Fibroblast of skin of scalp (primary cell): ENCODE results near the gene KLHL40.
A peak's percentile ranks its signal among the peaks of the same experiment; 100 is the strongest.

Experiments used
- DNase-seq: peaks from one replicate; pipeline ENCODE4 v3.0.0-alpha.2; 2013

The KLHL40 gene

DNA sequence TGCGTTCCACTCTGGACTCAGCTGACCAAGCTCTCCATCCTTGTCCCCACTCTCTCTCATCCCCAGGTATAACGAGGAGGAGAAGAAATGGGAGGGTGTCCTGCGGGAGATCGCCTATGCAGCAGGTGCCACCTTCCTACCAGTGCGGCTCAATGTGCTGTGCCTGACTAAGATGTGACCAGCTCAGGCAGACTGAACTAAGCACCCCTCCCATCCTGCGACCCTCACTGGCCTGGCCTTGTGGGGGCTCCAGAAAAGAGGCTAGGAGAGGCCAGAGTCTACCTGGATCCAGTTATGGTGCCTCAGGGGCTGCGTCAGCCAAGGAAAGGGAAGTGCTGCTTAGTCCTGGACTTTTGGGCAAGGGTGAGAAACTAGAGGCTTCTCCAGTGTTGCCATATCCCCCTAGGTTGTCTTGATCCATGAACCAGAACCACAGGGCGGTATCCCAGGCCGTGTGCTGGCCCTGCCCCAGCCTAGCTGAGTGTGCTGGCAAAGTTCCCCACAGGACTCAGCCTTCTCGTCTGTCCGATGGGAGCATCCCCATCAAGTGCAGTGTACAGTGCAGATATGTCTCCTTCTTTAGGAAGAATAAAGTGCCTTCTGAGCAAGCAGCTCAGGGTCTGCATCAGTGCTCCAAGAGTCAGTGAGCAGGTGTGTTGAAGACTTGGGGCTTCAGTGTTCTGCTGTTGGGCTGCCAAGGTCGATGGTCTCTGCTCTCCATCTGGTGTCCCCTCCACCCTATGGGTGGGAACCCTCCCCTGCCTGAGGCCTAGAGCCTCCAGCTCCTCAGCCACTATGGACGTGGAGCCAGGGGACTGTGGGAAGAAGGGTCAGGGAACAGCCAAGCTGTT, 6.7 kb downstream of the KLHL40 start:
- no peak for DNase-seq

DNA sequence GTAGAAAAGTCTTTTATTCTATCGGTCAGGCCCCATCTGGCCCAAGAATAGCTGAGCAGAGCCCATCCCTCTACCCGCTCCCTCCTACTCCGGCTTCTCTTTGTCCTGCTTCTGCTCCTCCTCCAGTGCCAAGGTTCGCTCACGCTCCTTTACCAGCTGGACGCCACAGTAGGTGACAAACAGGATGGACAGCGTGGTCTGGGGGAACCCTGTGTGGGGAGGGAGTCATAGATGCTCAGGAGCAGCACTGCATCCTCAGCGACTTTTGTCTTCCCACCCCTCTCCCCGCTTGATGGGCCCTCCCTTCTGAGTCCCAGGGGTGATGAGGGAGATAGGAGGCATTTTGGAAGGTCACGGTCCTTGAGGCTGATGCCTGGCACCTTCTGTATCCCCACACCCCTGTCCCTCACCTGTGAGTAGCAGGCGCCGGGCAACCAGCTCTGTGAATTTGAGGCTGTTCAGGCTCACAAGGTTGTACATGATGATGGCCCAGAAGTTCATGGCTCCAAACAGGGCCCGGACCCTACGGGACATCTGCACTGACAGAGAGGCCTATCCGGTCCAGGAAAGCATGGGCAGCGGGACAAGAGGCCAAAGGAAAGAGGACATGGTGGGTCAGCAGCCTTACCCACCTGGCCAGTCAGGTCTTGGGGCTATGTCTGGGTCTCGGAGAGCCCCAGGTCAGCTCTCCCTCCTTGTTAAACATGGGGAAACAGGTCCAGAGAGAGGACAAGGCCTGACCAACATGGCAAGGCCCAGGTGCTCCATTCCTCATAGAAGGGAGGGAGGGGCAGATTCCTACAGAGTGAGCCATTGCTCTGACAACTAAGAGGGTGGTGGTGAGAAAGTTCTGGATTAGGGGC, 7.6 kb downstream of the KLHL40 start:
- no peak for DNase-seq

DNA sequence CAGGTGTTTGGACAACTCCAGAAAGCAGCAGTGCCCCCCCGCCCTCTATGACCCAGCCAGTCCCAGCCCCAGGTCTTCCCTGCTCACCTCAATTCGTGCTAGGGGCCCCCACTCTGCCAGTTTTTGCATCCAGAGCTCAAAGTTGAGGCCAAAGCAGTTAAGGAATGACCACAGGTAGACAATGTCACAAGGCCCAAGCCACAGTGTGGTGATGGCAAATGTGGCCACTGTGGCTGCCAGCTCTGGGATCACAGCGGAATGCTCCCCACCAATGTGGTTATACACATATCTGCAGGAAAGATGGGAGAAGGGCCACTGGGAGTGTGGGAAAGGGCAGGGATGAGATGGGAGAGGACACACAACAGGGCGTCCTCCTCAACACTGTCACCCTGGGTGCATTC, 8.2 kb downstream of the KLHL40 start:
- no peak for DNase-seq

DNA sequence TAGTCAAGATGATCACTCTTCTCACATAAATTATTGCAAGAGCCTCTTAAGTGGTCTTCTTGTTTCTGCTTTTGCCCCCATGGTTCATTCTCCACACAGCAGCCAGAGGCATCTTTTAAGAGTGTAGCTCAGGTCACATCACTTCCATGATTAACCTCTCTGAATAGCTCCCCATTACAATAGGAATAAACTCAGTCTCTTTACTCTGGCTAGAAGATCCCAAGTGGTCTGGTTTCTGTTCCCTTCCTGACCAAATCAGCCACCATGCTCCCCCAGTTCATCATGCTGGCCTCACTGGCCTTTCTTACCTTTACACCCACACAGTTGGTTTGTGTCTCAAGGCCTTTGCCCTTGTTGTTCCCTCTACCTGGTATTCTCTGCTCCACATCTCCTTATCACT, 9.0 kb downstream of the KLHL40 start:
- DNase-seq = no peak

DNA sequence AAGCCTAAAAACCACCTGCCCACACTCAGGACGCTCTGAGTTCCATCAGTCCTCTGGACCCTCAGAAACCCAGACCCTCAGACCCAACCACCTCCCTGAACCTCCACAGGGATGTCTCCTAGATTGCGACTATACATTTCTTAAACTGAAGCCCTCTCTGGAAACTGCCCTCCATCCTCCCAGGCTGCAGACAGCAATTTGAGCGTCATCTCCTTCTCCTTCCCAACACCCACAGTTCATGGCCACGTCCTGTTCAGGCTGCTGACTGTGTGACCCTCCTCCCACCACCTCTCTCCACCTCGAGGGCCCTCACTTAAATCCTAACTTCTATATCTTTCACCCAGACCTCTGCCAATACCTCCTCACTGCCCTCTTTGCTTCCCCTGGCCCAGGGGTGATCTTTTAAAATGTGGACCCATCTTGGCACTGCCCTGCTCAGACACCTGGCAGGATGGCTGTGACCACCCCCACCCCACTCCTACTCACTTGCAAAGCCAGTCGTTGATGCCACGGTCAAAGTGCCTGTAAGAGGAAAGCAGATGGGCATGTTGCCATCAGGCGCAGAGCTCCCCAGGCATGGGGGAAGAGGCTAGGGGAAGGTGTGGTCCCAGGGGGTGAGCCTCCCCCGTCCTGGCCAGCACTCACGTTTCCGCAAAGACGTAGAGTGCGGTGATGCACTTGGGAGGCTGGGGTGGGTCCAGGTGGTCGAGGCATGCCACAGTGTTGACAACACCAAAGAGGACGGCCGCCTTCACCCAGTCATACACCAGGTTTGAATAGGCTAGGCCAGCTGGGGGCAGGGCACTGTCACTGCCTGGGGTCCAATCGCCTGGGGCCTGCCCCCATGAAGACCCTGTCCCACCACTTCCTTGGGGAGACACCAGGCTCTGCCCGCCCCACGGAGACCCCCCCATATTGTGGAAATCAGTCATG, 11.3 kb downstream of the KLHL40 start:
- DNase-seq = no peak

DNA sequence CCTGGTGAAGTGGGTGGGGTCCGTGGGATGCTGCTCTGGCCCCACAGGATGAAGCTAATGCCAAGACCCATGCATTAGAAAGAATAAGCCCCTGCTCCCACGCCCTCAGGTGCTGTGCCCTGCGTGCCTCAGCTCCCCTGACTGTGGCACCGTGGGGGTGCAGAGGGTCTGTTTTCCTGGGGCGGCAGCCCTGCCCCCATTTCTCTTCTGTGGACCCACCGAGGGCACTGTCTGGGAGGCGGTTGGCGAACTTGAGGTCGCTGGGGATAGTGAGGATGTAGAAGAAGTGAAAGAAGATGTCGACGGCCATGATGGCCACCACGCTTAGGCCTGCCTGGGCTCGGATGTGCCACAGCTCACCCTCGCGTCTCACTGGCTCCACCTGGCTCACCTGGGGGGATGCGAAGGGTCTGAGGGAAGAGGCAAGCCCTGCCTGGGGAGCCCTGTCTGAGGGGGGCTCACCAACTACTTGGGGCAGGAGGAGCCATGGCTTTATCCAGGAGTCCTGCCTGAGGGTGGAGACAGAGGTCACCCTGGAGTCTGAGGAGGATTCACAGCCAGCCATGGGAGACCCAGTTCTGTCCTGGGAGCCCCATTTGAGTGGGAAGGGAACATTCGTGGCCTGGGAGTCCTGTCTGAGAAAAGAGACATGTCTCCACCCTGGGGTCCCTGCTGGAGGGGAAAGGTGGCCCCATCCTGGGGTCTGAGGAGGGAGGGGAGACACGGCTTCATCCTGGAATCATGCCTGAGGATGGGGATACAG, 12.1 kb downstream of the KLHL40 start:
- DNase-seq = no peak

DNA sequence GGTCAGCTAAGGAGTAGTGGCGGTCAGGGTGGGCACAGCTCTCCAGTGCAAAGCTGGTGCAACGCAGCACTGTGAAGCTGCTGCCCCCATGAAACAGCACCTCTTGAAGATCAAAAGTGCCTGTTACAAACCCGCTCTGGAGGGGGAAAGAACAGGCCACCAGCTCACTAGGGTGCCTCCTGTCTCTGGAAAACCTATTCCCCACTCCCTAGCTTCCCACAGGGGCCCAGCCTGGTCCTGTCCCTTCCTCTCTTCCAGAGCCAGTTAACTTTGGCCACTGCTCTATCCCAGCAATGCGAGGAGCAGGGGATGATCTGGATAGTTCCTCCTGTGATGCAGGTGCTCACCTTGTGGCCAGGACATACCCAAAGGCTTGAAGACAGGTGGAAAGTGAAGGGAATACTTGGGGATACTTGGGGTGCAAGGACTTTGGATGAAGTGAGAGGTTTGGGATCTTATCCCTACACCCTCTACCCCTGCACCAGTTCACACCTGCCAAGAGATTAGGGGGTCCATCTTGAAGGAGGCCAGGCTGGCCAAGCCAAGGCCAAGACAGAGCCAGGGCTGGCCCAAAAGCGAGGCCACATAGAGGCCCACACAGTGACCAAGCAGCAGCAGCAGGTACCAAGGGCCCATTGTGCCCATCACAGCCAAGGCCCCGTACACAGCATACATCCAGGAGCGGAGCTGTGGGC, 13.0 kb downstream of the KLHL40 start:
- no peak for DNase-seq

DNA sequence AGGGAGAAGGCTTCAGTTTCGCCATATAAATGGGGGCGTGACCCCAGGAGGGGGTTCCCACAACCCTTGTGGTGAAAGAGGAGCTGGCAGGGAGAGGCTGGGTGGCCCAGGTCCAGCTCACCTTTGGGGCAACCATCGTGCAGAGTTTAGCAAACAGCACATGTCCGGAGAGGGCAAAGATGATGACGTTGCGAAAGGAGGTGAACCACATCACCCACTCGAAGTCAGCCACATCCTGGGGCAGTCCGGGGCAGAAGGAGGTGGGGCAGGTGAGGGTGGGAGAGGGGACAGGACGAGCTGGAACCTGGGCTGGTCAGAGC, 13.5 kb downstream of the KLHL40 start:
- DNase-seq = no peak

DNA sequence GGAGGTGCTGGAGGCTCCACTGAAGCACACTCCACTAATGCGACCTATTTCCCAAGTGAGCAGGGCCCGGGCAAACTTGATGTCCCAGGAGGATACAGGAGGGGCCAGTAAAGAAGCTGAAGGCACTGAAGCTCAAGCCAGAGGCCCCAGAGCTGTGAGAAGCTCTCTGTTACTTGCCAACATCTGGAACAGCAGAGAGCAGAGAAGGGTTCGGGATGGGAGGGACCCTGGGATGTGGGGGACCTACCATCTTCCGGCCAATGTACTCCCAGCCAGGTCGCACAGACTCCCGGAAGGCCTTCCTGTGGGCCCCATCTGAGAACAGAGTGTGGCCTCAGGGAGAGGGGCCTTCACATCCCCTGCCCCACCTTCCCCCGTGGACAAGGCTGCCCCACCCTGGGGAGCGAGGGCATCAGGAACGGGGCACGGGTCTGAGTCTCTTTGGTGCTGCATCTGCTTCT, 14.2 kb downstream of the KLHL40 start:
- no peak for DNase-seq

DNA sequence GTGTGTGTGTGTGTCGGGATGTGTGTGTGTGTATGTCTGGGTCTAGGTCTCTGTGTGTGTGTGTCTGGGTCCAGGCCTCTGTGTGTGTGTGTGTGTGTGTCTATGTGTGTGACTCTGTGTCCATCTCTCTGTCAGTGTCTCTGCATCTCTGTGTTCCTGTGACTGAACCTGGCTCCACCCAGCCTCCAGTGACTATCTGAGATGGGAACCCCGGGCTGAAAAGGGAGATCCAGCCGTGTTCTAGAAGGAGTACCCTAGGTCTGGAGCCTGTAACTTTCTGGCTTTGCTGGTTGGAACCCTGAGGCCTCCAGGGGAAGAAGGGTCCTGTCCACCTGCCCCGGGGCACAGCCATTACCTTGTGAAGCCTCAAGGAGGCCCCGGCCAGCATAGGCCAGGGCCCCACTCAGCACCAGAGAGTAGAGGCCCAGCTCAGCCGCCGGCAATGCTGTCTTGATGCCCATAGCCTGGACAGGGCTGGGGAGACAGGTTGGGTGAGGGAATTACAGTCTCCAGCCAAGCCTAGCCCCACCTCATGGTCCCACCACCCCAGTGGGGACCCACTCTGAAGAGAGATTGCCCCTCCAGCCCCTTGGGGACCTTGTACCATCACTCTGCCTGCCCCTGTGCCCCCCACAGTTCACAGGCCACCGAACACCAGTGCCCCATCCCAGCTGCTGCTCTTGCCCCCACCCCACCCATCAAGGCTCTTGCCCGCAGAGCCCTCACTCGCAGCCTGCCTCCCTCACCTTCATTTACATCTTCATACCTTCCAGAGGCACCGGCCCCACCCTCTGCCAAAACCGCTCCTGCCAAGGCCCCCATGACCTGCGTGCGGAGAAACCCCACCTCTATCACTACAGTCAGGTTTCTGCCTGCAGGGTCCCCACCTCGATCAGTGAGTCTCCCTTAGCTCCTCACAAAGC, 15.3 kb downstream of the KLHL40 start:
- no peak for DNase-seq

DNA sequence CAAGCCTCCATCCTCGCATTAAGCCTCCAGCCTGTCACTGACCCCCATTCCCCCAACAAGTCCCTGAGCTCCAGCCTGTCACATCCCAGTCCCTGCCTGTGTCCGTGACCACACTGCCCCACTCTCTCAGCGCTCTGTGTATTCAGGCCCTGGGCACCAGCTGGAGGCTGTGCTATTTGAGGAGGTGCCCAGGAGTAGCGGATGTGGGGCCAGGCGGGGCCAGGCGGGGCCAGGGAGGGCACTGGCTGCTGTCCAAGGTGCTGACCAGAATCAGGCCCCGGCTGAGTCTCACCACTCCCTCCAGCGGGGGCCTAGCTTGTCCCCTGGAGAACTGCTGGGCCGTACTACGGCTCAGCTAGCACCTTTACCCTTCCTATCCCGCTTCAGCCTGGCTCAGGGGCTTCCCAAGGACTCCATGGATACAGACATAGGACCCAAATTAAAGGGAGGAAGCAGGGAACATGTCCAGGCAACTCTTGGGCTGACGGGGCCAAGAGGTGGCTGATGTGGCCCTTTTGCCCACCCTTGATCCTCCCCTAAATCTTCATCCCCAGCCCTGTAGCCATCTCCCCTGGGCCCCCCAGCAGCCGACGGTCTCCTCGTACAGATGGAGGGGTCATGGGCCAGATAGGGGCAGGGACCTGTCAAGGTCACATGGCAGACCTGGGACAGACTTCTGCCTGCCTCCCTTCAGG, 16.2 kb downstream of the KLHL40 start:
- peak; percentile 49 for DNase-seq

DNA sequence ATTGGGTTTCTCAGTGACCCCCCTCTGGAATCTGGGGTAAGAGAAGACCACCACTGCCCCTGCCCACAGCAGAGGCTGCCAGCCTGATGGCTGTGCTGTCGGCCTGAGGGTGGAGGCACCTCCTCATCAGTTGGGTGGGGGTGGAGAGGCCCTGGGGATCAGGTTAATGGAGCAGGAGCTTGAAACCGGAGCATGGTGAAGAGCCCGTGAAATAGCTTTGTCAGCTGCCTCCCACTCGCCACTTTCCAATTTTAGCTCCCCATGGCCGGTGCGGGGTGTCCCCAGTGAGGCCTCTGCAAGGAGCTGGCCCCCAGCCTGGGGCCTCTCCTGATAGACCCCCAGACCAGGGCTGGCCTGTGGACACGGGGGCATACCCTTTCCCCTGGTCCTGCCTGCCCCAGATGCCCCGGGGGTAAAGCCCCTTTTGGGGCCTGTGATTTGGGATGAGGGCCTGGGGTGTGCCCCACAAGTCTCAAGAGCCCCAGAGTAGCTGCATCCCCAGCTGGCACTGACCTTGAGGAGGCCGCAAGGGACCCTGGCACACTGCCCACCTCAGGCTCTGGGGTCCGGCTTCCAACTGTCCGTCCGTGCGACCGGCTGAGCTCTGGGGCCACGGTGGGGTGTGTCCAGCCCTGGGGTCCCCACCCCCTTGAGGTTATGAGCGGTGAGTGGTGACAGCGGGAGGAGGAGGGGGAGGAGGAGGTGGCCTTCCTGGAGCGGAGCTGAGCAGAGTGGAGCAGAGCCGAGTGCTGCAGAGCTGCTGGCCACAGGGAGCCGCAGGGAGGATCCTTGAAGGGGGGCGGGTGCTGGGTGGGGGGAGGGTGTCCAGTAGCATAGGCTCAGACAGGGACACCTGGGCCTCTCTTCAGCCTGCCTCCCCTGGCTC, 17.0 kb downstream of the KLHL40 start, which contains the start of gene HHATL:
Gene HHATL (minus strand): TSS at position 733 of the 886 bp plus-strand sequence. CDS start 1,972 bp downstream, outside the sequence.
- no peak for DNase-seq

DNA sequence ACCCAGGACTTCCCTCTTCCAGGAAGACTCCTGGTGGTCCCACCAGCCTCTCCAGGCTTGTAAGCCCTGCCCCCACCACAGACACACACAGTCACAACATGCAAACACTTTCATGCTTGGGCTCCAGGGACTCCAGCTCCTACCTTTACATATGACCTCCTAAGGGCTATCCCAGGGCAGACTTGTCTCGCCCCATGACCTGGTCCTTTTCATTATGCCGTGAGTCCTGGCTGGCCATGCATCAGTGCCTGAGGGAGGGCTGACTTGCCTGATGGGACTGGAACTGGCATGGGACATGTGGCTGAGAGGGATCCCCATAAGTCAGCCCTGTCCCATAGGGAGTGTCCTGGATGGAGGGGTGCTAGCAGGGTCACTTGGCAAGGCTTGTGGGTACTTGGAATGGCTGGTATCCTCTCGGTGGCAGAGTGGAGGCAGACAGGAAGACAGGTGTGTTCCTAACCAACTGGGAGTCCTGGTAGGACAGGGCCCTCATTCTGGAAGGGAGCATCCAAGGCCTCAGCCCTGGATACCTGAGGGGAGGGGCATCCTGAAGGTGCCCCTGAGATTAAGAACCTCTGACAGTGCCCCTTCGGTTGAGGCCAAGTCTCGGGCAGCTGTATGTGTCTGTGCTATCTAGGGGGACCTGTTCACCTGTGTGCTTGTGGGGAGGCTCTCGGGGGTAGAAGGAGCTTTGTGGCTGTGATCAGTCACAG, 17.8 kb downstream of the KLHL40 start:
- DNase-seq = no peak

DNA sequence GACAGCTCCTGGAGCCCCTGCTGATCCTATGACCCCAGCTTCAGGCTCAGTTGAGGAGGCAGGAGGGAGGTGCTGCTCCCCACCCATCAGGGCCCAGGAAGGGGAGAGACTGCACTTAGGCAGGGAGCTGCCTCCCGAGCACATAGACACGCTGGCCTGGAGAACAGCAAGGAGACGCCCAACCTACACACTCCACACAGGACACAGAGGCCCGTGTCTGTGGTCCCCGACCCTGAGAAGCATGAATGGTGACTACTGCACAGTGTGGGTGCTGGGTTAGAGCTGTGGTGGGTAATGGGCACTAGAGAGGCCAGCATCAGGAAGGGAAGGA, 18.3 kb downstream of the KLHL40 start:
- DNase-seq = no peak

DNA sequence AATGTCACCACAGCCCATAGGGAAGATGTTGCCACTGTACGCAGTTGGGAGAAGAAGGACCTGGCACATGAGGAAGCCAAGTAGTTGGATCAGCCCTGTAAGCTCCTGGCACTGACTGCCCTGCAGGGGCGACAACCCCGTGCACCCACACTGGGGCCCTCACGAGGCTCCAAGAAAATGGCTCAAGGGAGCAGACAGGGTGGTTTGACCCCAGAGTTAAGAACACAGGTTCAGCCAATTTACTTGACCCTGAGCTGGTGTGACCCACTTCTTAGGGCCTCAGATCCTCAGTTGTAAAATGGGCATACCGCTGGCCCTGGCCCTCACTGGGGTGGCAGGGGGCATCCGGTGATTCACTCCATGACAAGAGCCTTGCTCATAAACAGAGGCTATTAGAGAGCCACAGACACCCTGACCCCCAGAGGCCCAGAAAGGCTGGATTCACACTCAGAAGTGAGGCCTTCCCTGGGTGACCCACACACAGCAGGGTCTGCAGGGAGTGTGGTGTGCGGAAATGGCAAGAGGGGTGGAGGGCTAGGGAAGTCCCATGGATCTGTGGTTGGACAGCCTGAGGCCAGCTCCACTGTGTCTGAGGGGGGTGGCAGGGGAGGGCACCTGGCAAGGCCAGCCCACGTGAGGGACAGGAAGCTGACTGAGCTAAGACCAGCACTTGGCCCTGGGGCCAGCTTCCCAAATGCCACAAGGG, 19.0 kb downstream of the KLHL40 start:
- DNase-seq = no peak

DNA sequence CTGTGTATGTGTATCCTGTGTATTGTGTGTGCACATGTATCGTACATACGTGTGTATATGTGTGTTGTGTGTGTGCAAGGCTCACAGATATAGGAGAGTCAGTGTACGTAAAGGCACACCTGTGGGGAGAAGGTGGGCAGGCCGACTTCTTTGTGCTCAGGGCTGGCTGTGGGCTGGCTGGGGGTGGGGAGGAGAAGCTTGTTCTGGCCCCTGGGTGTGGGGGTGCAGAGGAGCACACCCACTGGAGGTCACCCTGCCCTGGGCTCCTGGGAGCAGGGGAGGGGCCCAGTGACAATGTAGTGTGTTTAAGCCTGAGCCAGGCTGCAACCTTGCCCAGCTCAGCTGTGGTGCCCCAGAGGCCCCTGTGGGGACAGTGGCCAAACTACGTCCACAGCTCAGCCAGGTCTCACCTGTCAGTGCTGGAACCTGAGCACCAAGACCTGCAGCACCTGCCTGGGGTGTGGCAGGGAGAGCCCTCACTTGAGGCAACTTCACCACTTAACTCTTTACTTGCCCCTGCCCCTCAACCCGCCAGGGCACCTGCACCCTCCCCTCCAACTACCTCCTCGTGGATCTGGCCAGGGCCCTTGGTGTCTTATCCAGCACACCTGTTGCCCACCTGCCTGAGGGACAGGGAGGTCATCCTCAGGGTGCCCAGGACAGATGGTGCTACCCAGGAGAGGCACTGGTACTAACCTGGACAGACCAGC, 19.9 kb downstream of the KLHL40 start:
- DNase-seq = no peak
